T-helper 9 cell (primary cell): ENCODE results near the gene COX6B2.

Source experiments
- DNase-seq: peaks from one replicate; pipeline ENCODE4 v3.0.0-alpha.2; 2020

The COX6B2 gene

DNA sequence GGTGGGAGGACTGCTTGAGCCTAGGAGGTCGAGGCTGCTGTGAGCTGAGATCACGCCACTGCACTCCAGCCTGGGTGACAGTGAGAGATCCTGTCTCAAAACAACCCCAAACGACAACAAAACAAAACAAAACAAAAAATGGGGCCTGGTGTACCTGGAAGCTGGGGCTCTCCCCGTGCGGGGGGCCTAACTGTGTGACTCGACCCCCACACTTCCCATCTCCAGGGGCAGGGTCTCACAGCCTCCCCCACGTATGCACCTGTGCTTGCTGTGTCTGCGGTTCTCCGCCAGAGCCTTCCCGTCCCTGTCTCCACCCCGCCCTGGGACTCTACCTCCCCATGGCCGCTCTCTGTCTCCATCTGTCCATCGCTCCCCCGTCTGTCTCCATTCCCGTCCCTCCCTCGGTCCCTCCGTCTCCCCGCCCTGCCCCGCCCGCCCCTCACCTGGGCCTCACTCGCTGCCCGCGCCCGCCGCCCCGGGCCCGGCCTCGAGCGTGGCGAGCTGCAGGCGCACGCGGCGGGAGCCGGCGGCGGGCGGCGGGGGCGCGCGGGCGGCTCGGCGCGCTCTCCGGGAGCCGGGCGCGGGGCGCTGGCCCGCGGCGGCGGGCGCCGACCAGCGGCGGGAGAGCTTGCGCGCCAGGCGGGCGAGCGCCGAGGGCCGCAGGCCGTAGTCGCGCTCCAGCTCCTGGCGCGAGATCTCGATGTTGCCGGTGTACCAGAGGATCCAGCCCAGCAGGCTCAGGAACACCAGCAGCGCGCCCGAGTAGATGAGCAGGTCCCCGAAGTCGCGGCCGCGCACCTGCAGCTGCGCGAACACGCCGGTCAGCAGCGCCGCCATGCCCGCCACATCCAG lies 29.0 kb upstream of the COX6B2 start:
- peak; percentile 27 for DNase-seq

DNA sequence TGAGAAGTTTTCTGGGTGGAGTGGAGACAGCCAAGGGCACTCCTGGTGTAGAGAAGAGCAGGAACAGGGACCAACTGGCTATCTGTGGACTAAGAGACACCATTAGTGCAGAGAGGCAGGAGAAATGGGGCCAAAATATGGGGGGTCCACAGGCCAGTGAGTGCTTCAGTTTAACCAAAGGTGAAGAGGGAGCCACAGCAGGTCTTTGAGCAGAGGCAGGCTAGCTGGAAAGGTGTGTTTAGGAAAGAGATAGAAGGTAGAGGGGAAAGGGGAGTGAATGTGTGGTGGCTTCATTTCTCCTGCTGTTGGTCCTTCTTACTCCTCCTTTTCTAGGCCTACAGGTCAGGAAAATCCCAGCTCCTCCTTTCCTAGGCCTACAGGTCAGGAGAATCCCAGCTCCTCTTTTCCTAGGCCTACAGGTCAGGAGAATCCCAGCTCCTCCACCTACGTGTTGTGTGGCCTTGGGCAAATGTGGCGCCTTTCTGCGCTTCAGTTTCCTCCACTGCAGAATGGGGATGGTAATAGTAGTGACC lies 28.1 kb upstream of the COX6B2 start:
- no peak for DNase-seq

GRCh38 chr19:55382013-55382412 lies 27.5 kb upstream of the COX6B2 start:
- DNase-seq, result no peak

DNA sequence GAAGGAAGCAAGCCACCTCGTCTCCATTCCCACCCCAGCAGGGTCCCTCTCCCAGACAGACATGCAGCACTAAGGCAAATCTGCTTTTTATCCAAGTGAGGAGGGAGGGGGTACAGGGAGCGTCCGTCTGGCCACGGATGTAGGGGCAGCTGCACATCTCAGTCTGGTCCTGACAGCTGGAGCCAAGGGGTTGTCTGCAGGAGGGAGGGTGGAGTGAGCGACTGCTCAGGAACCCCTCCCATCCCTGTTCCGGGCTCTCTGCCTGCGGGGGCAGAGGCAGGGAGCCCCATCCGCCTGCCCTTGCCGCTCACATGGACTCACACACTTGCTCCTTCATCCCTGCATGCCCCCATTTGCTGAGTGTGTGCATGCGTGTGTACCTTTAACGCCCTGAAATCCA lies 24.7 kb upstream of the COX6B2 start:
- DNase-seq, result no peak

- no peak for DNase-seq
These were observed 23.0 kb upstream of the COX6B2 start for GRCh38 chr19:55377356-55378131.

GRCh38 chr19:55376241-55376933 lies 21.9 kb upstream of the COX6B2 start, which contains the start of gene TMEM190:
Gene TMEM190, plus strand, starts transcription at chr19:55376826. Its CDS starts 28 bp downstream, at chr19:55376854.
- no peak for DNase-seq

DNA sequence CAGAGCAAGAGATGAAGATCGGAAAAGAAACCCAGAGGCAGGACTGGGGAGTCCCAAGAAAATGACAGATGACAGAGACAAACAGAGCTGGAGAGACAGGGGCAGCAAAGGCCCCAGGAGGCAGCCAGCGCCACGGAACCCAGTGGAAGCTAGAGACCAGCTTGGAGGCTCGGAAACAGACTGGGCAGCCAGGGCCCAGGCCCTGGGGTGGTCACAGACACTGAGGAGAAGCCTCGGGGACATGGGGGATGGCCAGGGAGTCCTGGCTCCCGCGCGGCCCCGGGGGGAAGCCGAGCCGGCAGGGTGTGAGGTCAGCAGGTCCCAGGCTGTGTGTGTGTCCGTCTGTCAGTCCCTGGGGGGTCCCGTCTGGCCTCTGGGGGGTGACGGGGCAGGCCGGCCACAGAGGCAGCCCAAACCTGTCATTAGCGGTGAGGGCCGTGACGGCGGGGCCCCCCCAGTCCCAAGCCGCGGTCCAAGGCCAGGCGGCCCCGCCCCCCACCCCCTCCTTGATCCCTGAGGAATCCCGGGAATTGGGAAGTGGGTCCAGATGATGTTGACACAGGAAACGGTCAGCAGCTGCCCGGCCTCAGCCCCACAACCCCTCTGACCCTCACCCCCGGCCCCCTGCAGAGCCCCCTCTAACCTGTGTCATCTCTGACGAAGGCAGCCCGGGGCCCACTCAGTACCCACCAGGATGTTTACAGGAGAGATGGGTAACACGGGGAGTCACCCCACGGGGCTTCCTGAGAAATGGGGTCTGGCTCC lies 19.7 kb upstream of the COX6B2 start:
- no peak for DNase-seq

DNA sequence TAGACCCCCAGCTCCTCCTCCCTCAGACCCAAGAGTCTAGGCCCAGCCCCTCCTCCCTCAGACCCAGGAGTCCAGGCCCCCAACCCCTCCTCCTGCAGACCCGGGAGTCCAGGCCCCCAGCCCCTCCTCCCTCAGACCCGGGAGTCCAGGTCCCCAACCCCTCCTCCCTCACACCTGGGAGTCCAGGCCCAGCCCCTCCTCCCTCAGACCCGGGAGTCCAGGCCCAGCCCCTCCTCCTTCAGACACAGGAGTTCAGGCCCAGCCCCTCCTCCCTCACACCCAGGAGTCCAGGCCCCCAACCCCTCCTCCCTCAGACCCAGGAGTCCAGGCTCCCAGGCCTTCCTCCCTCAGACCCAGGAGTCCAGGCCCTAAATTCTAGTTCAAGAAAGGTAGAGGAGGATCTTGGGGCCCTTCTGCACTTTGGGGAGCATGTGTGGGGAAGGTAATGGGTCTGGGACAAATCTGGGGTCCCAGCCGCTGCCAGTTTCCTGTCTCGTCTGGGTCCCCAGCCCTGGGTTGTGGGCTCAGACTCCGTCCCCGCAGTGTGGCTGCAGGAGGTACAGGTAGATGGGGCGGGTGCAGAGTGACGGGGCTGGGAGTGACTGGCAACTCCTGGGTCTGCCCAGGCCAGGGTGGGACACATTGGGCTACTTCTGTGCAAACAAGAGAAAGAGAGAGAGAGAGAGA lies 18.9 kb upstream of the COX6B2 start:
- DNase-seq, result no peak

GRCh38 chr19:55372316-55373081 lies 18.0 kb upstream of the COX6B2 start:
- DNase-seq, result no peak

- no peak for DNase-seq
These were observed 15.9 kb upstream of the COX6B2 start, which contains the start of gene IL11 for GRCh38 chr19:55370305-55370988. Gene IL11, minus strand, starts transcription at chr19:55370463. Its CDS starts 153 bp downstream, at chr19:55370310.

- DNase-seq, result peak; percentile 24
These were observed 15.3 kb upstream of the COX6B2 start for GRCh38 chr19:55369653-55370304.

- no peak for DNase-seq
These were observed 14.4 kb upstream of the COX6B2 start for GRCh38 chr19:55368701-55369563.

DNA sequence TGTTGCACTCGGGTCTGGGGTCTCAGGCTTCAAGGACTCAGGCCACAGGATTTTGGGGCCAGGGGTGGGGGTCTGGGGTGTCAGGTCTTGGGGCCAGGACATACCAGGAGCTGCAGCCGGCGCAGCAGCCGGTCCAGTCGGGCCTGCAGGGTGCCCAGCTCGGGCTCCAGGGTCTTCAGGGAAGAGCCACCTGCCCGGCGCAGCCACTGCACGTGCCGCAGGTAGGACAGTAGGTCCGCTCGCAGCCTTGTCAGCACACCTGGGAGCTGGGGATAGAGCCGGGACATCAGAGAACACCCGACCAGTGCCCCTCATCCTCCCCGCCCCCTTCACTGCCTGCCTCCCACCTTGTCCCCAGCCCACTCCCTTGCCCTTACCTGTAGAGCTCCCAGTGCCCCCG lies 13.6 kb upstream of the COX6B2 start:
- DNase-seq, result no peak

- no peak for DNase-seq
These were observed 12.3 kb upstream of the COX6B2 start for GRCh38 chr19:55366790-55367189.

- DNase-seq, result no peak
These were observed 11.4 kb upstream of the COX6B2 start for GRCh38 chr19:55365964-55366363.

DNA sequence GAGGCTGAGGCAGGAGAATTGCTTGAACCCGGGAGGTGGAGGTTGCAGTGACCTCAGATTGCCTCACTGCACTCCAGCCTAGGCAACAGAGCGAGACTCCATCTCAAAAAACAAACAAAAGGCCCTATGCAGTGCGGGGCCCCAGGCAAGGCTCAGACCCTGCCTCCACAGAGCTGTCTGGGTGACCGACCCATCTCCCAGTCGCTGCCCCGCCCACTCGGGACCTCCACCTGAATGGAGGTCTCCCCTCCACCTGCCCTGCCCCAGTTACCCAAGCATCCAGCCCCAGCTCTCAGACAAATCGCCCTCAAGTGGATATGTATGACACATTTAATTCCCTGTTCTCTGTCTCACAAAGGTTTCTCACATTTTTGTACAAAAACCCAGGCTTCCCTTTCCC lies 10.7 kb upstream of the COX6B2 start:
- DNase-seq, result no peak

GRCh38 chr19:55362990-55363716 lies 8.6 kb upstream of the COX6B2 start, which contains the start of gene GARIN5B:
Gene GARIN5B, minus strand, starts transcription at chr19:55363260. Its CDS starts 194 bp downstream, at chr19:55363066.
- no peak for DNase-seq
